B cell (primary cell): ENCODE data around the gene SUCLG2.

ENCODE experiments used
- EZH2 ChIP-seq: IDR thresholded peaks from 2 replicates; pipeline ENCODE4 v1.6.1; 2012; ENCODE audit warnings: borderline replicate concordance, low read depth, mild to moderate bottlenecking, moderate library complexity, low read length; ENCODE audit not compliant: insufficient read depth, poor library complexity, severe bottlenecking
- TF ChIP-seq, protein P1 (sequence below): fragments of 200-600 bp; IDR thresholded peaks from one replicate; pipeline ENCODE4 v1.8.0; 2022; ENCODE audit warnings: antibody characterized with exemption, mild to moderate bottlenecking

DNA sequence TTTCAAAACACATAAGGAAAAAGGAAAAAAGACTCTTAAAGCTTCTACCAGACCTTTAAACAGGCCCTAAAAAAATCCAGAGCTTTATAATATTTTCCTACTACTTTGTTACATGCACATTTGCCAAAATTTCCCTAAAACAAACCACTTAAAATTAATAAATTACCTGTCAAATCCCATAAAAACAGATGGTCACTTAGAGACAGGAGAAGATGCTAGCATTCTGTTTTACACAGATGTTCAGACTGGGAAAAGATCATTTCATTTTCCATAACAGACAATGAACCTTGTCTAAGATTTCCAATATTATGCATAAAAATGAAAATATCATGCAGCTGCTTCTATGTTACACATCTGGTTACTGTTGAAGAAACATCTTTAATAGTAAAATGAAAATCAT is 66.6 kb downstream of the SUCLG2 start:
- TF ChIP-seq, protein P1, sequence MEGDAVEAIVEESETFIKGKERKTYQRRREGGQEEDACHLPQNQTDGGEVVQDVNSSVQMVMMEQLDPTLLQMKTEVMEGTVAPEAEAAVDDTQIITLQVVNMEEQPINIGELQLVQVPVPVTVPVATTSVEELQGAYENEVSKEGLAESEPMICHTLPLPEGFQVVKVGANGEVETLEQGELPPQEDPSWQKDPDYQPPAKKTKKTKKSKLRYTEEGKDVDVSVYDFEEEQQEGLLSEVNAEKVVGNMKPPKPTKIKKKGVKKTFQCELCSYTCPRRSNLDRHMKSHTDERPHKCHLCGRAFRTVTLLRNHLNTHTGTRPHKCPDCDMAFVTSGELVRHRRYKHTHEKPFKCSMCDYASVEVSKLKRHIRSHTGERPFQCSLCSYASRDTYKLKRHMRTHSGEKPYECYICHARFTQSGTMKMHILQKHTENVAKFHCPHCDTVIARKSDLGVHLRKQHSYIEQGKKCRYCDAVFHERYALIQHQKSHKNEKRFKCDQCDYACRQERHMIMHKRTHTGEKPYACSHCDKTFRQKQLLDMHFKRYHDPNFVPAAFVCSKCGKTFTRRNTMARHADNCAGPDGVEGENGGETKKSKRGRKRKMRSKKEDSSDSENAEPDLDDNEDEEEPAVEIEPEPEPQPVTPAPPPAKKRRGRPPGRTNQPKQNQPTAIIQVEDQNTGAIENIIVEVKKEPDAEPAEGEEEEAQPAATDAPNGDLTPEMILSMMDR, result no peak
- TF ChIP-seq EZH2, result no peak
